ENCODE results near the gene P2RY8.
"Not testable (repeated sequence)": the region's sequence is repeated elsewhere in the genome, so short reads cannot be mapped to it uniquely, and the experiment has no call there.

Gene P2RY8

GRCh38 chrX:1435241-1435895 lies 101.6 kb downstream of the P2RY8 start:
- ChIA-PET CTCF (no interaction called here), POLR2A (no interaction called here)
- no peak for DNase-seq (ENCODE audit: extremely low spot score)
- TF ChIP-seq FOXK2 (IDR thresholded peaks at IDR 0.05) (no peak), FOXM1 (IDR thresholded peaks at IDR 0.05; ENCODE audit: borderline replicate concordance) (no peak), TARDBP (IDR thresholded peaks at IDR 0.05) (no peak), SP1 (IDR thresholded peaks at IDR 0.05) (no peak), LEF1 (IDR thresholded peaks at IDR 0.05; ENCODE audit: borderline replicate concordance) (no peak), ARNT (IDR thresholded peaks at IDR 0.05) (no peak), SUZ12 (IDR thresholded peaks at IDR 0.05) (no peak), L3MBTL2 (conservative IDR thresholded peaks at IDR 0.05) (no peak), PKNOX1 (IDR thresholded peaks at IDR 0.05) (no peak), ZNF384 (IDR thresholded peaks at IDR 0.05) (no peak)

DNA sequence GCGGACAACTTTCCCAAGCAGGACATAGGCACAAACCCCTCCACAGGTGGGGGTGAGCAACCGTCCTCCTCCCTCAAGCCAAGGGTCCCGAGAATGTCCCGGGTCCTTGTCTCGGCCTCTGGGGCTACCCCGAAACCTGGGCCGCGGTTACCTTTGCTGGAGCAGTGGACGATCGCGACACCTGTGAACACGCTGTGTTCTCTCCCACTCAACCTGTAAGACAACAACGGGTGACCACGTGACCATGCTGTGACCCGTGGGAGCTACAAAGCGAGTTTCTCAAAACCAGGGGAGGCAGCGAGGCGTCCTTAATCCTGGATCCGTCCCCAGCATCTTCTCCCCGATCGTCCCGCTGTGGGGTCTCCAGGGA lies 102.1 kb downstream of the P2RY8 start:
- ChIA-PET POLR2A (no interaction called here), CTCF (no interaction called here)
- no peak for DNase-seq (ENCODE audit: extremely low spot score)
- no peak for TF ChIP-seq LEF1 (IDR thresholded peaks at IDR 0.05; ENCODE audit: borderline replicate concordance)
- no peak for TF ChIP-seq ZNF384 (IDR thresholded peaks at IDR 0.05)

- ChIA-PET CTCF (no interaction called here), POLR2A (no interaction called here)
- TF ChIP-seq FOXK2 (IDR thresholded peaks at IDR 0.05) (no peak), NFRKB (IDR thresholded peaks at IDR 0.05) (no peak), SP1 (IDR thresholded peaks at IDR 0.05) (no peak)
- DNase-seq (ENCODE audit: extremely low spot score) = no peak
These were observed 103.2 kb downstream of the P2RY8 start for GRCh38 chrX:1433646-1434357.

DNA sequence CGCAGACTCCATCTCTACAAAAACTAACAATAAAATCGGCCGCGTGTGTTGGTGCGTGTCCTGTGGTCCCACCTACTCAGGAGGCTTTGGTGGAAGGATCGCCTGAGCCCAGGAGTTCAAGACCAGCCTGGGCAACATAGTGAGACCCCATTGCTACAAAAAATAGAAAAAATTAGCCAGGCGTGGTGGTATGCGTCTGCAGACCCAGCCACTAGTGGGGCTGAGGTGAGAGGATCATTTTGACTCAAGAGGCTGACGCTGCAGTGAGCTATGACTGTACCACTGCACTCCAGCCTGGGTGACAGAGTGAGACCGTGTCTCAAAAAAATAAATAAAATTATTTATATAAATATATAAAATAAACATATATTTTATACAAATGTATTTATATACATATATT lies 106.5 kb downstream of the P2RY8 start:
- POLR2A ChIA-PET = no interaction called here
- CTCF ChIA-PET = no interaction called here
- TF ChIP-seq ARNT (IDR thresholded peaks at IDR 0.05) (no peak), SUZ12 (IDR thresholded peaks at IDR 0.05) (no peak), NFRKB (IDR thresholded peaks at IDR 0.05) (no peak), CTBP1 (IDR thresholded peaks at IDR 0.05; ENCODE audit: borderline replicate concordance) (no peak), TARDBP (IDR thresholded peaks at IDR 0.05) (no peak), ZNF384 (IDR thresholded peaks at IDR 0.05) (no peak), HDGF (IDR thresholded peaks at IDR 0.05; ENCODE audit: borderline replicate concordance) (no peak)
- DNase-seq (ENCODE audit: extremely low spot score) = no peak

DNA sequence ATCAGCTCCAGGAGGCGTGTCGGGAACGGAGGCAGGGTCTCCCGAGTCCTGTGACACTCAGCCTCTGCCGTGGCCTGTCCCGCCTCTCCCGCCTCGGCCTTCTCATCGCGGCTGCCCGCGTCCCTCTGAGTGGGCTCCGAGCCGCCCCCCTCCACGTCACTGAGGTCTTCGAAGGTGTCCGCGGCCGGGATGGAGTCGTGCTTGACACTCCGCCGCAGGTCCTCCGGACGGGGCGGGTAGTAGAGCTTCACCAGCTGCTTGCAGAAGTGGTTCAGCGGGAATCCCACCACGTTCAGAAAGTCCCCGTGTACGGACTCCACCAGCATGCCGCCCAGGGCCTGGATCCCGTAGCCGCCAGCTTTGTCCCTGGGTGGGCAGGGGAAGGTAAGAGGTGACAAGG lies 109.2 kb downstream of the P2RY8 start:
- no peak for TF ChIP-seq BHLHE40 (IDR thresholded peaks at IDR 0.05; ENCODE audit: borderline replicate concordance)
- TF ChIP-seq CTBP1 (IDR thresholded peaks at IDR 0.05; ENCODE audit: borderline replicate concordance) = no peak
- no peak for TF ChIP-seq SUZ12 (IDR thresholded peaks at IDR 0.05)
- TF ChIP-seq LEF1 (IDR thresholded peaks at IDR 0.05; ENCODE audit: borderline replicate concordance) = no peak
- TF ChIP-seq ARNT (IDR thresholded peaks at IDR 0.05) = no peak
- no peak for TF ChIP-seq ZNF384 (IDR thresholded peaks at IDR 0.05)
- TF ChIP-seq SP1 (IDR thresholded peaks at IDR 0.05) = no peak
- TF ChIP-seq FOXA1 (IDR thresholded peaks at IDR 0.05) = no peak
- no peak for TF ChIP-seq L3MBTL2 (conservative IDR thresholded peaks at IDR 0.05)
- TF ChIP-seq TARDBP (IDR thresholded peaks at IDR 0.05) = no peak
- POLR2A ChIA-PET = no interaction called here
- no peak for DNase-seq (ENCODE audit: extremely low spot score)
- CTCF ChIA-PET = no interaction called here

DNA sequence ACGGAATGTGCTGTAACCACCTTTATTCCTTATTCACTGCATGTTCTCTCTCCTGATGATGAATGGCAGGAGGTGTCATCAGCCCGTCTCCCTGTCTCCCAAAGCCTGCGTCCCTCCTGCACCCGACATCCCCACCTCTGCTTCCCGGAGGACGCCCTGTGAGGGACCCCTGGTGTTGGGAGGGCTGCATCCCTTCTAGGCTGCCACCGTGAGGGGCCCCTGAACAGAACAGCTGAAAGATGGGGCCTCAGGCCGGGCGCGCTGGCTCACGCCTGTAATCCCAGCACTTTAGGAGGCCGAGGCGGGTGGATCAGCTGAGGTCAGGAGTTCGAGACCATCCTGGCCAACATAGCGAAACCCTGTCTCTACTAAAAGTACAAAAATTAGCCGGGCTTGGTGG lies 110.7 kb downstream of the P2RY8 start:
- POLR2A ChIA-PET; CTCF ChIA-PET; DNase-seq (ENCODE audit: extremely low spot score): not testable (repeated sequence)

DNA sequence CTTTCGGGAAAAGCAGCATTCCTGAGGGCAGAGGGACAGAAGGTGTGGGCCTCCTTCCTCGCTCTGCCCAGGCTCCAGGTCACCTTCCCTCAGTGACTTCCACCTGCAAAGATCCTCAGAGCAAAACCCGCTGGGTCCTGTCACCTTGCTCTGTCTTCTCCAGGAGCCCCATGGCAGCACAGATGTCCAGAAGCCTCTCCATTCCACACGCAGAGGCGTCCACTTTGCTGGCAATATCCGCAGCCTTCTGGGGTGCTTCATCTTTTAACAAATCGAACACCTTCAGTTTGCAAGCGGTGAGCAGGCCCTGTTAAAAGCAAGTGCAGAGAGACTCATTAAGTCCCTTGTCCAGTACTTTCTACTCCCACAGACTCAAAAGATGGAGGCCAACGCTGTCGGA lies 111.6 kb downstream of the P2RY8 start:
- DNase-seq (ENCODE audit: extremely low spot score) = no peak
- CTCF ChIA-PET = no interaction called here
- POLR2A ChIA-PET = no interaction called here
- TF ChIP-seq FOXA1 (IDR thresholded peaks at IDR 0.05) (no peak), NFRKB (IDR thresholded peaks at IDR 0.05) (no peak), FOXM1 (IDR thresholded peaks at IDR 0.05; ENCODE audit: borderline replicate concordance) (no peak)

DNA sequence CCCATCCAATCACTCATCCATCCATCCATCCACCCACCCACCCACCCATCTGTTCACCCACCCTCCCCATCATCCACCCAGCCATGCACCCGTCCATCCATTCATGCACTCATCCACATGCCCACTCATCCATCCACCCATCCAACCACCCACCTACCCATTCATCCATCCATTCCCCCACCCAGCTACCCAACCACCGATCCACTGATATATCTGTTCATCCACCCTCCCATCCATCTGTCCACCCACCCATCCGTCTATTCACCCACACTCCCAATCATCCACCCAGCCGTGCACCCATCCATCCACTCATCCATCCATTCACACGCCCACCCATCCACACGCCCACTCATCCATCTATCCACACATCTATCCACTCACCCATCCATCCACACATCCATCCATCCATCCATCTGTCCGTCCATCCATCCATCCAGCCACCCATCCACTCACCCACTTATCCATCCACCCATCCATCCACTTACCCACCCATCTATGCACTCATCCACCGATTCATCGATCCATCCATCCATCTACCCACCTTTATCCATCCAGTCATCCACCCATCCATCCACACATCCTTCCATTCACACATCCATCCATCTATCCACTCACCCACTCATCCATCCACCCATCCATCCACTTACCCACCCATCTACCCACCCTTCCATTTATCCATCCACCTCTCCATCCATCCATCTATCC lies 112.7 kb downstream of the P2RY8 start:
- CTCF ChIA-PET = no interaction called here
- no peak for DNase-seq (ENCODE audit: extremely low spot score)
- POLR2A ChIA-PET = no interaction called here
- TF ChIP-seq ELF4 (IDR thresholded peaks at IDR 0.05) (no peak), TARDBP (IDR thresholded peaks at IDR 0.05) (0 out of 2 replicates have a peak, but pooled peaks have one; percentile 40)

DNA sequence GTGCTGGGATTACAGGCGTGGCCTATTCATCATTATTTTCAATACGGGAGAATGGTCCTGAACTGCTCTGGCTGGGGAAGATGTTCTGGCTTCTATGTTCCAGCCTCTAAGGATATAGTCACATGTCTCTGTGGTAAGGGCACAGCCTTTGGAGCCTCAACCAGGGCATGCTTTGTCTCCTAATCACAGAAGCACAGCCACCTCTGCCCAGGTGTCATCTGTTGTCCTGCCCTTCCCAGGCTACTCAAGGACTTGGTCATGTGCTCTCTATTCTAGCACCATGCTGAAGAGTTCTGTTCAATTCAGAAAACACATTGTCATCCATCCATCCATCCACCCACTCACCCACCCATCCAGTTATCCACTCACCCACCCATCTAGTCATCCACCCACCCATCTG lies 113.8 kb downstream of the P2RY8 start:
- ChIA-PET CTCF (no interaction called here), POLR2A (no interaction called here)
- no peak for DNase-seq (ENCODE audit: extremely low spot score)
- no peak for TF ChIP-seq FOXM1 (IDR thresholded peaks at IDR 0.05; ENCODE audit: borderline replicate concordance)
